NCI-H748 (cell line): Measurements from ENCODE around the gene SPRR1B.
"Not testable (repeated sequence)": the region's sequence is repeated elsewhere in the genome, so short reads cannot be mapped to it uniquely, and the experiment has no call there.

ENCODE experiments used
- DNase-seq: peaks from one replicate; lab custom pipeline; 2025; ENCODE audit not compliant: unreplicated experiment; lab: John Stamatoyannopoulos, UW

SPRR1B gene, protein sequence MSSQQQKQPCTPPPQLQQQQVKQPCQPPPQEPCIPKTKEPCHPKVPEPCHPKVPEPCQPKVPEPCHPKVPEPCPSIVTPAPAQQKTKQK

DNA sequence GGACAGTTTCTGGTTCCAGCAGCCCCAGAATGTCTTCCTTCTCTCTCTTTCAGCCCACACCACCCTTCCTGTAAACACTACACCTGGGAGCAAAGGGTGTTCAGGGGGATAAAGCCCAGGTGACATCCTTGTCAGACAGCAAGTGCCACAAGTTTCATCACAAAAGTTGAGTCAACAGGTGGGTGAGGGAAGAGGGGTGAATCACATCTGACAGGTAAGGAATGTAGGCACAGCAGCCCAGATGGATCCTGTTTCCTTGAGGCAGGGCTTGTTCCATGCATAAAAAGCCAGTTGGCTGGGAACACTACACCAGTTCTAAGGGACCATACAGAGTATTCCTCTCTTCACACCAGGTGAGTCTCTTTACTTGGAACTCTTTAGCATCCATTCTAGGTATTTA, at the start of gene SPRR1B:
SPRR1B (plus strand) TSS at position 309 of the 400 bp plus-strand sequence. CDS start 1,143 bp downstream, outside the sequence.
- no peak for DNase-seq

DNA sequence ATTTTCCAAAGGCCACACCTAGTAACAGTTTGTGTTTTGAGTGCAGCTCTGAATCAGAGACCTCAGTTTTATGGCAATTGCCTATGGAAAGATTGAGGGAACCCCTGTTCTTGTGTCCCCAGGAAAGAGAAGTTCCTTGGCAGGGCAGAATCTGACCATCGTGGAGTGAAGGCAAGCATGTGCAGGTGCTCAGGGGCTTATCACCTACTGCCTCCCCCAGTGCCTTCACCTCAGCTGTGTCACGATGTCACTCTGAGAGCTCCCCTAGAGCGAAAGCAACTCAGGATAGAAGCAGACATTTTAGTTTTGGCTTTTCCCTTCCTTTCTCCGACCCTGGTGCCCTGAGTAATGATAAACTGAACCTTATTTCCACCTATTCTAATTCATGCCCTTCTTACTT, 48.9 kb upstream of the SPRR1B start:
- no peak for DNase-seq

DNA sequence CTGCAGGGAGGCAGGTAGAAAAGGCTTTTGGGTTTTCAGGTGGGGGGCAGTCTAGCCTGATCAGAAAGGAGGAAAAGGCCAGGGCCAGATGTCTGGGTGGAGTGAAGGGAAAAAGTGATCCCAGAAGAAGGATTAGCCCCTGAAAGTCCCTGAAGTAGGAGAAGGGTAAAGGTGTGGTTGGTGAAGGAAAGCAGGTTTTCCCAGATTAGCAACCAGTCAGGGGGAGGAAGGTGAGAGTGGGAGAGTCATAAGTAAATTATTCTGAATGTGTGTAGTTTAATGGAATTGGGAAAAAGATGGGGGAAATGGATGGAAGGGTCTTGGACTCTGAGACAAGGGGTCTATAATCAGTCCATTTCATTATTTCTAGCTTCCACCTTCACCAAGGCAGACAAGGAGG, 47.8 kb upstream of the SPRR1B start:
- DNase-seq: no peak

DNA sequence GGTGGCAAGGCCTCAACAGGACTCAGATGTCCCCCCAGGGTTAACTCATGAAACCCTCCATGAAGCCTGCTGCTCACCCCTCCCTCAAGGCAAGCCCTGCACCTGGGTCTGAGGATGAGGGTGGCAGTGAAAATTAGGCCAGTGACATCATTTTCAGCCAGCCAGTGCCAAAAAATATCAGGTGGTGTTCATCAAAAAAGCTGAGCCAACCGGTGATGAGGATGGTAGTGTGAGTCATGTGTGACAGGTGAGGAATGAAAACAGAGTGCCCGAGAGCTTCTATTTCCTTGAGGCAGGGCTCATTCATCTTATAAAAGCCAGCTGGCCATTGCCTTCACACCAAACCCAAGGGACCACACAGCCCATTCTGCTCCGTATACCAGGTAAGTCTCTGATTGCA, 47.3 kb upstream of the SPRR1B start, which contains the start of gene SPRR1A:
SPRR1A (plus strand) TSS at position 339 of the 400 bp plus-strand sequence. CDS start 1,150 bp downstream, outside the sequence.
- DNase-seq: no peak

DNA sequence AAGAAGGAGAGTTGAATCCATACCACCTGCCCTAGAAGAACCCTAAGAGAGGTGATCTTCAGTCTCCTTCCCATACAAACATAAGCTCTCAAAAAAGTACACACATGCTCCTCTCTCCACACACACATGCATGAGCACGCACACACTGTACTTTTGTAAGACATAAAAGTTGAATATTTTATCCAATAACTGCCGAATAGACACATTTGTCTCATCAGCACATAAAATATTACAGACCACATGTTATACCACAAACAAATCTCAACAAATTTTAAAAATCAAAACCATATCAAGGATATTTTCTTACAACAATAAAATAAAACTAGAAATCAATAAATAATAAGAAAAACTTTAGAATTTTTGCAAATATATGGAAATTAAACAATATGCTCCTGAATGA, 44.4 kb upstream of the SPRR1B start:
- no peak for DNase-seq

DNA sequence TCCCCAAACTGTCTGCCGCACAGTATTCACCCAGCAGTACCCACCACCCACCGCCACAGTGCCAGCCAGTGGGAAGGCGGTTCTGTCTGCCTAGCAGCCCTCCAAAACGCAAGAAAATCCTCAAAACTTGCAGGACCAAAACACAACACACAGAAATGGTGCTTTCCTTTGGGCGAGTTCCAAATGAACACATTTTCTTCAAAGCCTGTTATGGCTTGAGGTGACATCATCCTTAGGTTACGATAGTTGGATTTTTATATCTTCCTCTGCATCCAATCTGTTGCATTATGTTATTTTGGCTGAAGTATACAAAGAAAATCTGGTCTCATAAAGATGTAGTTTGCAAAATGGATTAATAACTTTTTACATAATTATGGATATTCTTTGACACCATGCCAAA, 37.8 kb upstream of the SPRR1B start:
- no peak for DNase-seq

DNA sequence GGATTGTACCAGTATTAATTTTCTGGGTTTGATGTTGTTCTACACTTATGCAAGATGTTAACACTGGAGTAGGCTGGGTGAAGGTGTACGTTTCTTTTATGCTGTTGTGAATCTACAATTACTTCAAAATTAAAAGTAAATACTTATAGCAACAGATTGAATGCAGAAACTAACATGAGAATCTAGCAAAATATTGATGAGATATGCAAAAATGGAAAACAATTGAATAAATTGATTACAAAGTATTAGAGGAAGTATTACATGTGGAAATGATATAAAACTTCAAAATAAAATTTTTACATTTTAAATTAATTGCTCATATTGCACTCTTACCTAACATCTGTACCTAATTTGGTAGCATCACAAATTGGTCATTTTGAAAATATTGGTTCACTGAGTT, 35.2 kb upstream of the SPRR1B start:
- DNase-seq: no peak

DNA sequence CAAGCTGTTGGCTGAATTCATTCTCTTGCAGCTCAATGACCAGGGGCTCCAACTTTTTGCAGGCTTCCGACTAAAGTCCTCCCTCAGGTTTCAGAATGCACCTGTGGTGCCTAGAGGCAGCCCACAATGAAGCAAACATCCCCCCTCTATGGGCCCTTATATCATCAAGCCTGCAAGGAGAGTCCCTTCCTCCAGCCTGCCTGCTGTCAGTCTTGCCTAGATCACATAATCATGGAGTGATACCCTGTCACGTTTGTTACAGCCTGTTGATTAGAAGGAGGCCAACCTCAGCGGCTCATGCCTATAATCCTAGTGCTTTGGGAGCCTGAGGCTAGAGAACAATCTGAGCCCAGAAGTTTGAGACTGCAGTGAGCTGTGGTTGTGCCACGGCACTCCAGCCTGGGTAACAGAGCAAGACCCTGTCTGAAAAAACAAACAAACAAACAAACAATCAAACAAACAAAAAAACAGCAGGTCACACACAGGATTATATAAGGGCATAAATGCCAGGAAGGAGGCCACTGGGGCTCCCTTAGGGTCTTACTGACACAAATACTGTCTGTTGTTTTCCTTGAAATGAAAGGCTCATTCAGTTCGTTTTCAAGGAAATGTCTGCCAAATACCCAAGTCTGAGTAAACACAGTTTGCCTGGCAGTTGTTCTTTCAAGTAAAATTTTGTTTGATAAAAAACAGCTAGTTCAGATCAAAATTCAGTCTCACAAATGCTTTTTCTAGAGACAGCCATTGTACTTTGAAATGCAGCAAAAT, 34.2 kb upstream of the SPRR1B start:
- DNase-seq: no peak

DNA sequence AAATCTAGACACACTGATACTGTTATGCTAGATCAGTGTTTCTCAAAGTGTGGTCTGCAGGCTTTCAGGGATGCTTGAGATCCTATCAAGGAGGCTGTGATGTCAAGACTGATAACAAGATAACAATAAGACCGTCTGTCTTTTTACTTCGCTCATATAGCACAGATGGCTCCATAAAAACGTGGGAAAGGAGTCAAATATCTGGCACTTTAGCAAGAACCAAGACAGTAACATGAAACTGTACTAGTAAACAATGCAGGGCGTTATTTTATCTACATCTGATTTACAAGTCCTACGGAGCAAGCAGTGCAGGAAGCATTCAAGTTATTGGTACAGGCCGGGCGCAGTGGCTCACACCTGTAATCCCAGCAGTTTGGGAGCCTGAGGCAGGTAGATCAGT, 33.1 kb upstream of the SPRR1B start:
- no peak for DNase-seq

DNA sequence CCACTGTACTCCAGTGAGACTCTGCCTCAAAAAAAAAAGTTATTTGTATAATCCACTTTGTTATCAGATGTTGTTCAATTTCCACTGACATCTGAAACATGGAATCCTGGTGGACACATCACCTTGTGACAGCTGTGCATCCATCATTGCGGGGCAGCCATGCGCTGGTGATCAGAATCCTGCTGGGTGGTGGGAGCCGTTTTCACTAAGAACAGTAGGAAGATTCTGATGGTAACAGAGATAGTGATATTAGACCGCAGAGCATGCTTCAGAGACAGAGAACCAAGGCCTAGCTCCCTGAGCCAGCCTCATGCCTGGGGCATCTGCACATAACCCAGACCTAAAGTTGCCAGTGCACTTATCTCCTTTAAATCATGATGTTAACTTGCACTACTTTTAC, 32.5 kb upstream of the SPRR1B start:
- DNase-seq: no peak

DNA sequence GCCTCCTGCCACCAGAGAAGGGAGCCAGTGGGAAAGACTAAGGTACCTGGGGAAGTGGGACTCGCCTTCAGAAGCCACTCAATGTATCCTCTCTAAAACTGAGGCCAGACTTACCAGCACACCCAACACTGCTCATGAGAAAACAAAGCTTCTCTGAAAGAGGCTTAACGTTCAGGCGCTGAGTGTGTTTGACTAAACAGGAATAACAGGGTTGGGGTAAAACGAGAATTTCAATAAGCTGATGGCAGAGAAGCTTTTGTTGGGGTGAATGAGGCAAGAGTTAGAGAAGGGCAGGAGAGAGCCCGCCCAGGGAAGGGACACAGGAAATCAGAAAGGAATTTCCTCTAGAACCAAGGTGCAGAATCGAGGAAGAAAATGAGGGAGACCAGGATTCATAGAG, 31.2 kb upstream of the SPRR1B start:
- no peak for DNase-seq

DNA sequence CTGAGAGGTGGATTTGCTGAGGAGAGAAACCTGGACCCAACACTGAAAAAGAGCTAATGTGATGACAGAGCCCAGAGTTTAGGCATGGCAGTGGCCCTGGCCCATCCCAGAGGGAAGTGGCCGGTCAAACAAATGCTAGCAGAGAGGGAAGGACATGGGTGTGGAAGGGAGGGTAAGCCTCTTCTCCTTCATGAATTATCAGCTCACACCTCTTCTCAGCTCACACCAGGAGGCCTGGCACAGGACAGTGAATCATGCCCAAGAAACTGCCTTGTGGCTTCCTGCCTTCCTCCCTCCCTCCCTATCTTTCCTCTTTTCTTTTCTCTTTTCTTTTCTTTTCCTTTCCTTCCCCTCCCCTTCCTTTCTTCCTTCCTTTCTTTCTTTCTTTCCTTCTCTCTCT, 30.7 kb upstream of the SPRR1B start:
- no peak for DNase-seq

DNA sequence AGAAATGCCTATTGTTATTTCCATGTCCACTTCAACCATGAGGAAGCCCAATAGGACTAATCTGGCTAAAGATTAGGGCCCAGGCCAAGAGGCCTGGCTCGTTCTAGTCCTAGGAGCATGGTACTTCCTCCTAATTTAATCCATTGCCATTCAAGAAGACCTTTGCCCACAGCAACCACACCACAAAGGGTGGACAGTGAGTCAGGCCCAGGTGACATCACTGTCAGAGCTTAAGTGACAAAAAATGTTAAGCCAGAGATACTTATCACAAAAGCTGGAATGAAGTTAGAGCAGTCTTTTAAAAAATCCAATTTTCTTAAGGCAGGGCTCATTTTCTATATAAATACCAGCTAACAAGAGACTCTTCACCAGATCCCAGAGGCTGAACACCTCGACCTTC, 29.6 kb upstream of the SPRR1B start, which contains the start of gene SPRR3:
SPRR3 (plus strand) TSS at position 368 of the 400 bp plus-strand sequence. CDS start 1,272 bp downstream, outside the sequence.
- DNase-seq: no peak

DNA sequence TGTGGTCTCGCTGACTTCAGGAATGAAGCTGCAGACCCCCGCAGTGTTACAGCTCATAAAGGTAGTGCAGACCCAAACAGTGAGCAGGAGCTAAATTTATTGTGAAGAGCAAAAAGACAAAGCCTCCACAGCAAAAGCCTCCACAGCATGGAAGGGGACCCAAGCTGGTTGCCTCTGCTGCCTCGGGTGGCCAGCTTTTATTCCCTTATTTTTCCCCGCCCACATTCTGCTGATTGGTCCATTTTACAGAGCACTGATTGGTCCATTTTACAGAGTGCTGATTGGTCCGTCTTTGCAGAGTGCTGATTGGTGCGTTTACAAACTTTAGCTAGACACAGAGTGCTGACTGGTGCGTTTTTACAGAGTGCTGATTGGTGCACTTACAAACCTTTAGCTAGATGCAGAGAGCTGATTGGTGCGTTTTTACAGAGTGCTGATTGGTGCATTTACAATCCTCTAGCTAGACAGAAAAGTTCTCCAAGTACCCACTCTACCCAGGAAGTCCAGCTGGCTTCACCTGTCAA, 19.7 kb upstream of the SPRR1B start:
- DNase-seq: not testable (repeated sequence)

DNA sequence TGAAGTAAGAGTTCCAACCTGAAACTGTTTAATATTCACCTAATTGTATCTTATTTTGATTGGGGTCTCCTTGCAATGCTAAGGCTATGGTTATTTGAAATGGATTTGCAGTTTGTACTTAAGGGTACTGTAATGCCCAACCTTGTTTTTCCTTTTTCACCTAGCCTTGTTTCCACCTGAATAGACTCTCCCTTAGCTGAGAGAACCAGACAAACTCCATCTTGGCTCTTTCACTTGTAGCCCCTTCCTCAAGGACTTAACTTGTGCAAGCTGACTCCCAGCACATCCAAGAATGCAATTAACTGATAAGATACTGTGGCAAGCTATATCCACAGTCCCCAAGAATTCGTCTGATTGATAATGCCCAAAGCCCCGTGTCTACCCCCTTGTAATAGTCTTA, 9.2 kb upstream of the SPRR1B start:
- DNase-seq: not testable (repeated sequence)

DNA sequence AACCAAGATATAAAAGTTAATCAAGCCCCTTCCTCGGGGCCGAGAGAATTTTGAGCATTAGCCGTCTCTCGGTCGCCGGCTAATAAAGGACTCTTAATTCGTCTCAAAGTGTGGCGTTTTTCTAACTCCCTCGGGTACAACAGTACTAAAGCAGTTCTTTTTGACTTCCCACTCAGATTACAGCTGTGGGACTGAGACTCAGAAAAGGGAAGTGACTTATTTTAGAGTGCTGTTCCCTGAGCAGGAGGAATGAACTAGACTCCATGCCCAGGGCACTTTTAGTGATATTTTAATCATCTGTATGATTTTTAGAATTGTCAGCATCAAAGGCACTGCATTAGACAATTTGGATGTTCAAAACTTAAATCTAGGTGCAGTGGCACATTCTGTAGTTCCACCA, 8.7 kb upstream of the SPRR1B start:
- DNase-seq: not testable (repeated sequence)

DNA sequence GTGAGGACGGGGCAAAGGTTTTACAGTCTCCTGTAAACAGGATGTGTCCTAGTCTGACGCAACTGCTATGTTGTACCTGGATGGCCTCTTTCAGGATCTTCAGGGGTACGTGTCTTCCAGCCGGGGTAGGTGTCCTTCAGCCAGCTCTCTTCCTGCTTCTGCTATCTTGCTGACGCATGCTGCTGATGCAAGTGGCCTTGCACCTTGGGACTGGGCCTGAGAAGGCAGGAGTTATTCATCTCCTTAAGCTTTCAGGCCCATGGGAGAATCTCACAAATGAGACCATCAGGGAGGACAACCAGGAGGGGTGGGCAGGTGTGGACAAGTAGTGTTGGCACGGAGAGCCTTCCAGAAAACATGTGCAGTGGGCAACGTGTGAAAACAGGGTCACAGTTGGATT, 7.9 kb upstream of the SPRR1B start:
- no peak for DNase-seq

DNA sequence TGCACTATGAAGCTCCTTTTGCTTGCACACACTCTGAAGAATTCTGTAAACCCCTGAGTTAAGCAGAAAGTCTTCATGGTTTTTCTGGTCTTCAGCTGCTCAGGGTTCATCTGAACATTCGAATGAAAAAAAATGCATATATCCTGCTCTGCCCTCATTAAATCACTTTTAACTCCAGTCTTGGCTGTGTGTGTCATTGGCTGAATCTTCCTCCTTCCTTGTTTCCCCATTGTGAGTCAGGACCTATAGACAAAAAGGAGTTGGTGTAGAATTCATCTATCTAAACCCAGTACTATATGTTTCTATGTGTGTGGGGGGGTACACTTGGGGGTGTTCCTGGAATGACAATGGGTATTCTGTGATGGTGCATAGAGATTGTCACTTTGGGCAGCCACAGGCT, 6.6 kb upstream of the SPRR1B start:
- DNase-seq: no peak

DNA sequence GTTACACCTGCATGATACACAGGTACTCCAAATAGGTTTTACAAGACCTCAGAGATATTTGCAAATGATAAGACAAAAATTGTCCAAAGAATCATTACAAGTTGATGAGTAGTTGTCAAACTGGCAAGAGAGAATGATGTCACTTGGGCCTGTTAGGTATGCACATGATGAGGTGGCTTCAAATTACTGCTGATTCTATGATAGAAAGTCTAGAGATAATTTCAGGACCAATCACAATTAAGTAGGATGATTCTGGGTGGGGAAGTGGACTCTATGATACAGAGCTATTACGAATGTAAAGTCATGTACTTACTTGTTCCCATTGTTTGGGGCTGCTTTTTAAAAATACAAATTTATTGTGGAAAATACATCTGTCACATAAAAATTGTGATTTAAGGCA, 5.2 kb upstream of the SPRR1B start:
- no peak for DNase-seq

DNA sequence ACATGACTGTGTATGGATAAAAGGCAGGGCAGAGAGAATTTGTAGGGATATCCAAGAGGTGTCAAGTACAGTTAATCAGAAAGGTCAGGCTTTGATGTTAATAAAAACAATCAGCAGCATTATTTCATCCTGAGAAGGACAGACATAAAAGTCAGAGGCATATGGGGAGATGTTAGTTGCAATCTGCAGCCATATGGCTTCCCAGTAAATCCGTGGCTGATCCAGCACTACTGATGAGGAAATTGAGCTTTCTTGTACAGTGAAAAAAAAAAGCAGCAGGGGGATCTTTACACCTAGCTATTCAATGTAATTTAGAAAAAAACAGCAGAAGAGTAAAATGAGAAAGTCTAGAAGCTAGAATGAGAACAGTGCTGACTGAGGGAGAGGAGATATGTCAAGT, 2.2 kb upstream of the SPRR1B start:
- no peak for DNase-seq

DNA sequence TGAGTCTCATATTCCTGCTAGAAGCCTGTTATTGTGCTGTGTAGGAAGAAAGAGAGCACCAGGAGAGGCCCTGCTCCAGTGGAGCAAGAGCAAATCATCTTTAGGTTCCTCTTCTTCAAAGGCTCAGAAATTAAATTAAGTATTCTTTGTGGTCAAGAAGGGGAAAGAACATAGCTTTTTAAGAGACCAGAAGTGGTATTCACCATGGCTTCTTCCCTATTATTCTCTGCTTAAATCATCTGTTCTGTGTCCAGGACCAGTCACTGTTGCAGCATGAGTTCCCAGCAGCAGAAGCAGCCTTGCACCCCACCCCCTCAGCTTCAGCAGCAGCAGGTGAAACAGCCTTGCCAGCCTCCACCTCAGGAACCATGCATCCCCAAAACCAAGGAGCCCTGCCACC, 1.1 kb downstream of the SPRR1B start:
- DNase-seq: no peak

DNA sequence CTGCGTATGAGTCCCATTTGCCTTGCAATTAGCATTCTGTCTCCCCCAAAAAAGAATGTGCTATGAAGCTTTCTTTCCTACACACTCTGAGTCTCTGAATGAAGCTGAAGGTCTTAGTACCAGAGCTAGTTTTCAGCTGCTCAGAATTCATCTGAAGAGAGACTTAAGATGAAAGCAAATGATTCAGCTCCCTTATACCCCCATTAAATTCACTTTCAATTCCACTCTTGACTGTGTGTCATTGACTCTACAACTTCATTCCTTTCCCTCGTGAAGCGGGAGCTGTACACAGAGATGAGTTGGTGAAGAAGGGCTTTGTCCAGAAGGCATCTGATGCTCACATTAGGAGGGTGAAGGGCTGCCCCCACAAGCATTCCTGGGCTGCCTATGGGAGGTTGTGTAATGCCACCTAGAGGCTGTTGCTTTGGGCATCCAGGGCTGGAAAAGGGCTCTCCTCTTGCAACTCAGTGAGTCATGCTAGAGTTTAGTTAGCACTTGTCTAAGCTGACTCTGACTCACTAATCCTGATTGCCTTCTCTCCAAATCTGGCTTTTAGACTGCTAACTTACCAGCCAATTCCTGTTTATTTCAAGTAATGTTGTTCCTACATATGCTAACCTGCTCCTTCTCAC, 1.8 kb downstream of the SPRR1B start:
- no peak for DNase-seq
